ENCODE measurements around the gene MAPK9.

Gene MAPK9

GRCh38 chr5:180208038-180208434, 83.8 kb downstream of the MAPK9 start:
- H3K4me1 ChIP-seq (ENCODE audit: control insufficient read depth, insufficient read depth, low read length), result no peaks in the 10 kb centered on the region
- WGBS, 2 experiments, result 78 to 79% methylated on average over 14 of the region's 14 CpGs
- peak overlapping the region; percentile 49 for H3K4me3 ChIP-seq (ENCODE audit: insufficient read depth, low read depth, low read length)
- peaks cover 21% of the 10 kb centered on the region for H3K27me3 ChIP-seq (ENCODE audit: control insufficient read depth, insufficient read depth, low read length, poor library complexity, severe bottlenecking)
- H3K36me3 ChIP-seq (ENCODE audit: control insufficient read depth, insufficient read depth, low read length), result no peaks in the 10 kb centered on the region
- no peaks in the 10 kb centered on the region for H3K9me3 ChIP-seq (ENCODE audit: control insufficient read depth, low read length)
- H3K27ac ChIP-seq (ENCODE audit: insufficient read depth, low read depth, low read length, poor library complexity, severe bottlenecking), result no peak overlapping the region

GRCh38 chr5:180207593-180207992, 84.3 kb downstream of the MAPK9 start:
- Histone ChIP-seq H3K27ac (ENCODE audit: insufficient read depth, low read depth, low read length, poor library complexity, severe bottlenecking) (no peak overlapping the region), H3K4me1 (ENCODE audit: control insufficient read depth, insufficient read depth, low read length) (no peaks in the 10 kb centered on the region), H3K4me3 (ENCODE audit: insufficient read depth, low read depth, low read length) (no peak overlapping the region), H3K27me3 (ENCODE audit: control insufficient read depth, insufficient read depth, low read length, poor library complexity, severe bottlenecking) (peaks cover 21% of the 10 kb centered on the region), H3K9me3 (ENCODE audit: control insufficient read depth, low read length) (no peaks in the 10 kb centered on the region), H3K36me3 (ENCODE audit: control insufficient read depth, insufficient read depth, low read length) (no peaks in the 10 kb centered on the region)
- 81 to 82% methylated on average over 25 of the region's 25 CpGs for WGBS, 2 experiments

GRCh38 chr5:180206993-180207392, 84.9 kb downstream of the MAPK9 start:
- no peaks in the 10 kb centered on the region for H3K9me3 ChIP-seq (ENCODE audit: control insufficient read depth, low read length)
- peaks cover 21% of the 10 kb centered on the region for H3K27me3 ChIP-seq (ENCODE audit: control insufficient read depth, insufficient read depth, low read length, poor library complexity, severe bottlenecking)
- H3K27ac ChIP-seq (ENCODE audit: insufficient read depth, low read depth, low read length, poor library complexity, severe bottlenecking), result no peak overlapping the region
- no peaks in the 10 kb centered on the region for H3K4me1 ChIP-seq (ENCODE audit: control insufficient read depth, insufficient read depth, low read length)
- 93 to 95% methylated on average over 11 of the region's 11 CpGs for WGBS, 2 experiments
- no peaks in the 10 kb centered on the region for H3K36me3 ChIP-seq (ENCODE audit: control insufficient read depth, insufficient read depth, low read length)
- no peak overlapping the region for H3K4me3 ChIP-seq (ENCODE audit: insufficient read depth, low read depth, low read length)

DNA sequence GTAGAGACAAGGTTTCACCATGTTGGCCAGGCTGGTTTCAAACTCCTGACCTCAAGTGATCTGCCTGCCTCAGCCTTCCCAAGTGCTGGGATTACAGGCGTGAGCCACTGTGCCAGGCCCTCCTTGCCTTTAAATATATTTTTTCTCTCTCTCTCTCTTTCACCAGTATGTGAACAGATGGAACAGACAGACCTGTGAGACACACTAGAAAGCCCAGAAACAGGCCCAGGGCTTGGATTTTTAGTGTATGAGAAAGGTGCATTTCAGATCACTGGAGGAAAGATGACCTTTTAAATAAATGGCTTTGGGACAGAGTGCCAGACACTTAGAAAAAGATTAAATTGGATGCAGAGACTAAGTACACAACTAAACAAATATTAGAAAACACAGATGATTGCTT, 86.0 kb downstream of the MAPK9 start:
- Histone ChIP-seq H3K9me3 (ENCODE audit: control insufficient read depth, low read length) (no peaks in the 10 kb centered on the region), H3K4me3 (ENCODE audit: insufficient read depth, low read depth, low read length) (no peak overlapping the region), H3K27ac (ENCODE audit: insufficient read depth, low read depth, low read length, poor library complexity, severe bottlenecking) (no peak overlapping the region), H3K27me3 (ENCODE audit: control insufficient read depth, insufficient read depth, low read length, poor library complexity, severe bottlenecking) (peaks cover 21% of the 10 kb centered on the region), H3K36me3 (ENCODE audit: control insufficient read depth, insufficient read depth, low read length) (no peaks in the 10 kb centered on the region), H3K4me1 (ENCODE audit: control insufficient read depth, insufficient read depth, low read length) (no peaks in the 10 kb centered on the region)
- WGBS, 2 experiments, result 80 to 91% methylated on average over 1 of the region's 1 CpG

- H3K4me3 ChIP-seq (ENCODE audit: insufficient read depth, low read depth, low read length), result no peak overlapping the region
- H3K27ac ChIP-seq (ENCODE audit: insufficient read depth, low read depth, low read length, poor library complexity, severe bottlenecking), result no peak overlapping the region
- 85 to 100% methylated on average over 1 of the region's 1 CpG for WGBS, 2 experiments
- no peaks in the 10 kb centered on the region for H3K4me1 ChIP-seq (ENCODE audit: control insufficient read depth, insufficient read depth, low read length)
- H3K36me3 ChIP-seq (ENCODE audit: control insufficient read depth, insufficient read depth, low read length), result no peaks in the 10 kb centered on the region
- no peaks in the 10 kb centered on the region for H3K9me3 ChIP-seq (ENCODE audit: control insufficient read depth, low read length)
- H3K27me3 ChIP-seq (ENCODE audit: control insufficient read depth, insufficient read depth, low read length, poor library complexity, severe bottlenecking), result peaks cover 21% of the 10 kb centered on the region
Measured at GRCh38 chr5:180204276-180204819, 87.5 kb downstream of the MAPK9 start.

DNA sequence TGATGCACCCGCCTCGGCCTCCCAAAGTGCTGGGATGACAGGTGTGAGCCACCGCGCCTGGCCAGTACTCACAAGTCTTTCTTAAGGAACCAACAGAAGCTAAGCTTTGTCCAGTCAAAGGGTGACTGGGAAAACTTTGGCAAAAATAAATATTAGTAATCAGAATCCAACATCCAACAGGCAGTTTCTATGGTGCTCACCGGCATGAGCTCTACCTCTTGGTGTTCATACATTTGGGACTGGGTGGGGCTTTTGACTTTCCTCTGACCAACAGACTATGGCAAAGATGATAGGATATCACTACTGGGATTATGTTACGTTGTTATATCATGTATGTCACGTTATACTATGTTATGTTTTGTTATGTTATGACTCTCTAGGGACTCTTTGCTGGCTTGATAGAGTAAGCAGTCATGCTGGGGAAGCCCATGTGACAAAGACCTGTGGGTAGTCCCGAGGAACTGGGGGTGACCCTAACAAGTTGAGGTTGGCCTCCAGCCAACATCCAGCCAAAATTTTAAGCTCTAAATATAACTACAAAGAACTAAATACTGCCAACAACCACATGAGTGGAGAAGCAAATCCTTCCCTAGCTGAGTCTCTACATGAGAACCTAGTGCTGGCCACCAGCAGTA, 88.8 kb downstream of the MAPK9 start:
- Histone ChIP-seq H3K27me3 (ENCODE audit: control insufficient read depth, insufficient read depth, low read length, poor library complexity, severe bottlenecking) (peaks cover 15% of the 10 kb centered on the region), H3K36me3 (ENCODE audit: control insufficient read depth, insufficient read depth, low read length) (no peaks in the 10 kb centered on the region), H3K4me3 (ENCODE audit: insufficient read depth, low read depth, low read length) (no peak overlapping the region), H3K4me1 (ENCODE audit: control insufficient read depth, insufficient read depth, low read length) (no peaks in the 10 kb centered on the region), H3K9me3 (ENCODE audit: control insufficient read depth, low read length) (no peaks in the 10 kb centered on the region), H3K27ac (ENCODE audit: insufficient read depth, low read depth, low read length, poor library complexity, severe bottlenecking) (no peak overlapping the region)
- WGBS, 2 experiments, result 94 to 96% methylated on average over 8 of the region's 8 CpGs

- Histone ChIP-seq H3K4me3 (ENCODE audit: insufficient read depth, low read depth, low read length) (no peak overlapping the region), H3K36me3 (ENCODE audit: control insufficient read depth, insufficient read depth, low read length) (no peaks in the 10 kb centered on the region), H3K4me1 (ENCODE audit: control insufficient read depth, insufficient read depth, low read length) (no peaks in the 10 kb centered on the region), H3K27me3 (ENCODE audit: control insufficient read depth, insufficient read depth, low read length, poor library complexity, severe bottlenecking) (no peaks in the 10 kb centered on the region), H3K9me3 (ENCODE audit: control insufficient read depth, low read length) (no peaks in the 10 kb centered on the region), H3K27ac (ENCODE audit: insufficient read depth, low read depth, low read length, poor library complexity, severe bottlenecking) (no peak overlapping the region)
- WGBS, 2 experiments, result 80 to 81% methylated on average over 23 of the region's 23 CpGs
Measured at GRCh38 chr5:180201051-180201987, 90.6 kb downstream of the MAPK9 start.

DNA sequence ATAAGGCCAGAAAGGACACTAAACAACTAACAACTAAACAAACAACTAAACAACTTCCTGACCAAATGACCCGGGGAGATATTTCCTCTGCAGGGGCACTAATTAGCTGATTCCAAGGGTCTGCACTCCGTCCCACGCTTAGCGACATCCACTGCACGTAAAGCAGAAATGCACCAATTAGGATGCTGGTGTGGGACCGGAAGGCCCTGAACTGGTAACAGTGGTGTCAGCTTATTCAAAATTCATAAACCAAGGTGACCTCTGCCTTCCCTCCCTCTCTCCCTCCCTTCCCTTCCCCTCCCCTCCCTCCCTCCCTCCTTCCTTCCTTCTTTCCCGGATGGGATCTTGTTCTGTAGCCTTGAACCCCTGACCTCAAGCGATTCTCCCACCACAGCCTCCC, 92.5 kb downstream of the MAPK9 start:
- Histone ChIP-seq H3K4me3 (ENCODE audit: insufficient read depth, low read depth, low read length) (no peak overlapping the region), H3K4me1 (ENCODE audit: control insufficient read depth, insufficient read depth, low read length) (no peaks in the 10 kb centered on the region), H3K36me3 (ENCODE audit: control insufficient read depth, insufficient read depth, low read length) (no peaks in the 10 kb centered on the region), H3K9me3 (ENCODE audit: control insufficient read depth, low read length) (no peaks in the 10 kb centered on the region), H3K27me3 (ENCODE audit: control insufficient read depth, insufficient read depth, low read length, poor library complexity, severe bottlenecking) (no peaks in the 10 kb centered on the region), H3K27ac (ENCODE audit: insufficient read depth, low read depth, low read length, poor library complexity, severe bottlenecking) (no peak overlapping the region)
- WGBS, 2 experiments, result 84 to 87% methylated on average over 8 of the region's 8 CpGs

- no peaks in the 10 kb centered on the region for H3K36me3 ChIP-seq (ENCODE audit: control insufficient read depth, insufficient read depth, low read length)
- no peak overlapping the region for H3K4me3 ChIP-seq (ENCODE audit: insufficient read depth, low read depth, low read length)
- no peaks in the 10 kb centered on the region for H3K27me3 ChIP-seq (ENCODE audit: control insufficient read depth, insufficient read depth, low read length, poor library complexity, severe bottlenecking)
- no peaks in the 10 kb centered on the region for H3K9me3 ChIP-seq (ENCODE audit: control insufficient read depth, low read length)
- no peaks in the 10 kb centered on the region for H3K4me1 ChIP-seq (ENCODE audit: control insufficient read depth, insufficient read depth, low read length)
- 92 to 95% methylated on average over 4 of the region's 4 CpGs for WGBS, 2 experiments
- no peak overlapping the region for H3K27ac ChIP-seq (ENCODE audit: insufficient read depth, low read depth, low read length, poor library complexity, severe bottlenecking)
Measured at GRCh38 chr5:180198208-180198607, 93.7 kb downstream of the MAPK9 start.

DNA sequence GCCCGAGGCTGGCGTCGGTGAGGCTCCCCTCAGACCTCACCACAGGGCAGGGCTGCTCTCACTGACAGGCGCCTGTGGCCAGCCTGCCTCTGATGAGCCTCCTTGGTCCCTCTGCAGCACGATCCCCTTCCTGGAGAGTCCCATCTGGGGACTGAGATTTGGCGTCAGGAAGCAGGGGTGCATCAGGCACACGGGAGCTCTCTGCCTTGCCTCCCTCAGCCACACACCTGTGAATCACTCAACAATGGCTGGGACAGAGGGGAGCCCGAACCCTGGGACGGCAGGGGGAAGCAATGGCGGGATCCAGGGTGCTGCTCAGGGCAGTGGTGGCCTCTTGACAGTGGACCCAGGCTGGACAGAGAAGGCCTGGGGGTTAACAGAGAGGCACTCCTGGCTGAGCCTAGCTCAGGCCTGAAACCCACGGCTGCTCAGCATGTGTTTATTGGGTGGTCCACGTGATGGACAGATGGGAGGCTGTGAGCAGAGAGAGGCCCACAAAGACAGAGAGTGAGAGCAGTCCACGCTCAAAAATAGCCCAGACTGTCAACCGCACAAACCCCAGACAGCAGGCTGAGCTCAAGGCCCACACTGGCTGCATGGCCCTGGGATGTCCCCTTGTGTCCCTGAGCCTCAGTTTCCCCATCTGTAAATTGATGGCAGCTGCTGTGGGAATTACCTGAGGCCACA, 94.7 kb downstream of the MAPK9 start:
- no peaks in the 10 kb centered on the region for H3K27me3 ChIP-seq (ENCODE audit: control insufficient read depth, insufficient read depth, low read length, poor library complexity, severe bottlenecking)
- no peaks in the 10 kb centered on the region for H3K4me1 ChIP-seq (ENCODE audit: control insufficient read depth, insufficient read depth, low read length)
- no peak overlapping the region for H3K27ac ChIP-seq (ENCODE audit: insufficient read depth, low read depth, low read length, poor library complexity, severe bottlenecking)
- no peaks in the 10 kb centered on the region for H3K9me3 ChIP-seq (ENCODE audit: control insufficient read depth, low read length)
- no peak overlapping the region for H3K4me3 ChIP-seq (ENCODE audit: insufficient read depth, low read depth, low read length)
- WGBS, 2 experiments, result 87 to 89% methylated on average over 14 of the region's 14 CpGs
- no peaks in the 10 kb centered on the region for H3K36me3 ChIP-seq (ENCODE audit: control insufficient read depth, insufficient read depth, low read length)
